ENCODE measurements around the gene RAD51AP2.

The RAD51AP2 gene

DNA sequence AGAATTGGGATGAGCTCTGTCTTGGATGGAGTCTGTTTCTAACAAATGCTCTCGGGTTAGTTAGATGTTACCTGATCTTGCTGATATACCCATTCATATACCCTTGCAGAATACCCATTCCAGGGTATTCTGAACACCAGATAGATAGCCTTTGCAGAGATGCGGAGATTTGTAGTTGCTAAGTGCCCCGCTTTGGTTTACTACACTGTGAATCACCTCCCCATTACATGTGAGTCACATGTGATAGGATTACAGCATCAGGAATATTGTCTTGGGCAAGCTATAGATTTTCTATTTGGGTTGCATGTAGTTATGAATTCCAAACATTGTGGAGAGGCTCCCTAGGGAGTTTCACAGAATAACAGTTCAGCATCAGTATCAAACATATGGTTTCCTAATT is 26.0 kb upstream of the RAD51AP2 start:
- Histone ChIP-seq H3K27ac (ENCODE audit: low read depth, low read length) (peak overlapping the region; percentile 75), H3K27me3 (ENCODE audit: control insufficient read depth, insufficient read depth, low read length) (peaks cover 18% of the 10 kb centered on the region), H3K4me1 (ENCODE audit: control insufficient read depth, insufficient read depth, low read length) (peaks cover 61% of the 10 kb centered on the region), H3K4me3 (ENCODE audit: low read depth, low read length) (peak overlapping the region; percentile 83), H3K9ac (ENCODE audit: low read length) (no peak overlapping the region), H3K36me3 (ENCODE audit: control insufficient read depth, insufficient read depth, low read length) (no peaks in the 10 kb centered on the region), H3K9me3 (ENCODE audit: control insufficient read depth, insufficient read depth, low read depth, low read length) (no peaks in the 10 kb centered on the region)

DNA sequence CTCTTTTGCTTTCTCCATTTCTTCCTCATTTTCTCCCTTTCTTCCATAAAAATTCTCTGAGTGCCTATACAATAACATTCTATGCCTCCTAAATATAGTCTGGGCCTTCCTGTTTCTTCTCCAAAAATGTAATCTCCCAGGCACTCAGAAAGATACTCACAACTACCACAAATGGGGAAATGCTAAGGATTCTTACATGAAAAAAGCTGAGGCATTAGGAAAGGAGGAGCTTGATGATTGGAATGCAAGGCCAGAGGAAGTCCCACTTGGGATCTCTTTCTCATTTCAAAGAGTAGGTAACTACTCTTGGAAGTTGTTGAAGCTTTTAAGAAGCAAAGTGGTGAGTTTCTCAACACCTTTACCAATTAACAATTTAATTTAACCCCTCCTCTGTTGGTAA is 25.6 kb upstream of the RAD51AP2 start:
- Histone ChIP-seq H3K4me3 (ENCODE audit: low read depth, low read length) (peak overlapping the region; percentile 83), H3K27ac (ENCODE audit: low read depth, low read length) (peak overlapping the region; percentile 75), H3K9ac (ENCODE audit: low read length) (peak overlapping the region; percentile 61), H3K9me3 (ENCODE audit: control insufficient read depth, insufficient read depth, low read depth, low read length) (no peaks in the 10 kb centered on the region), H3K4me1 (ENCODE audit: control insufficient read depth, insufficient read depth, low read length) (peaks cover 62% of the 10 kb centered on the region), H3K36me3 (ENCODE audit: control insufficient read depth, insufficient read depth, low read length) (no peaks in the 10 kb centered on the region), H3K27me3 (ENCODE audit: control insufficient read depth, insufficient read depth, low read length) (peaks cover 18% of the 10 kb centered on the region)

GRCh38 chr2:17543131-17543660 is 25.0 kb upstream of the RAD51AP2 start:
- H3K4me1 ChIP-seq (ENCODE audit: control insufficient read depth, insufficient read depth, low read length) = peaks cover 55% of the 10 kb centered on the region
- H3K27me3 ChIP-seq (ENCODE audit: control insufficient read depth, insufficient read depth, low read length) = peaks cover 22% of the 10 kb centered on the region
- H3K27ac ChIP-seq (ENCODE audit: low read depth, low read length) = peak overlapping the region; percentile 75

GRCh38 chr2:17542471-17542870 is 24.2 kb upstream of the RAD51AP2 start:
- no peak overlapping the region for H3K27ac ChIP-seq (ENCODE audit: low read depth, low read length)
- H3K4me1 ChIP-seq (ENCODE audit: control insufficient read depth, insufficient read depth, low read length) = peaks cover 48% of the 10 kb centered on the region
- H3K9ac ChIP-seq (ENCODE audit: low read length) = no peak overlapping the region
- H3K27me3 ChIP-seq (ENCODE audit: control insufficient read depth, insufficient read depth, low read length) = peaks cover 29% of the 10 kb centered on the region
- H3K36me3 ChIP-seq (ENCODE audit: control insufficient read depth, insufficient read depth, low read length) = no peaks in the 10 kb centered on the region
- H3K9me3 ChIP-seq (ENCODE audit: control insufficient read depth, insufficient read depth, low read depth, low read length) = no peaks in the 10 kb centered on the region
- H3K4me3 ChIP-seq (ENCODE audit: low read depth, low read length) = peak overlapping the region; percentile 83

More at GRCh38 chr2:17543131-17543660, 25.0 kb upstream of the RAD51AP2 start:
- Histone ChIP-seq H3K9me3 (ENCODE audit: control insufficient read depth, insufficient read depth, low read depth, low read length) (no peaks in the 10 kb centered on the region), H3K9ac (ENCODE audit: low read length) (peak overlapping the region; percentile 61), H3K4me3 (ENCODE audit: low read depth, low read length) (peak overlapping the region; percentile 83), H3K36me3 (ENCODE audit: control insufficient read depth, insufficient read depth, low read length) (no peaks in the 10 kb centered on the region)

GRCh38 chr2:17541531-17541950 is 23.3 kb upstream of the RAD51AP2 start:
- Histone ChIP-seq H3K9ac (ENCODE audit: low read length) (peak overlapping the region; percentile 64), H3K9me3 (ENCODE audit: control insufficient read depth, insufficient read depth, low read depth, low read length) (no peaks in the 10 kb centered on the region), H3K36me3 (ENCODE audit: control insufficient read depth, insufficient read depth, low read length) (no peaks in the 10 kb centered on the region), H3K27me3 (ENCODE audit: control insufficient read depth, insufficient read depth, low read length) (peaks cover 32% of the 10 kb centered on the region), H3K4me3 (ENCODE audit: low read depth, low read length) (peak overlapping the region; percentile 83), H3K27ac (ENCODE audit: low read depth, low read length) (no peak overlapping the region), H3K4me1 (ENCODE audit: control insufficient read depth, insufficient read depth, low read length) (peaks cover 43% of the 10 kb centered on the region)

- H3K36me3 ChIP-seq (ENCODE audit: control insufficient read depth, insufficient read depth, low read length) = no peaks in the 10 kb centered on the region
- H3K4me1 ChIP-seq (ENCODE audit: control insufficient read depth, insufficient read depth, low read length) = peaks cover 37% of the 10 kb centered on the region
- H3K27me3 ChIP-seq (ENCODE audit: control insufficient read depth, insufficient read depth, low read length) = peaks cover 32% of the 10 kb centered on the region
- no peaks in the 10 kb centered on the region for H3K9me3 ChIP-seq (ENCODE audit: control insufficient read depth, insufficient read depth, low read depth, low read length)
- peak overlapping the region; percentile 83 for H3K4me3 ChIP-seq (ENCODE audit: low read depth, low read length)
- no peak overlapping the region for H3K27ac ChIP-seq (ENCODE audit: low read depth, low read length)
- H3K9ac ChIP-seq (ENCODE audit: low read length) = peak overlapping the region; percentile 64
Measured at GRCh38 chr2:17540813-17541530, 22.7 kb upstream of the RAD51AP2 start.

GRCh38 chr2:17540093-17540812 is 22.0 kb upstream of the RAD51AP2 start, which contains the start of gene VSNL1:
Gene VSNL1 (plus strand): TSS chr2:17540696. CDS start chr2:17592075, 51,379 bp downstream.
- Histone ChIP-seq H3K27ac (ENCODE audit: low read depth, low read length) (peak within 1 kb of the TSS; percentile 72), H3K4me3 (ENCODE audit: low read depth, low read length) (peak within 1 kb of the TSS; percentile 83), H3K9me3 (ENCODE audit: control insufficient read depth, insufficient read depth, low read depth, low read length) (no peaks in the 10 kb centered on the region), H3K4me1 (ENCODE audit: control insufficient read depth, insufficient read depth, low read length) (peaks cover 33% of the 10 kb centered on the region), H3K36me3 (ENCODE audit: control insufficient read depth, insufficient read depth, low read length) (no peaks in the 10 kb centered on the region), H3K27me3 (ENCODE audit: control insufficient read depth, insufficient read depth, low read length) (peaks cover 32% of the 10 kb centered on the region), H3K9ac (ENCODE audit: low read length) (peak within 1 kb of the TSS; percentile 91)

GRCh38 chr2:17539611-17540092 is 21.4 kb upstream of the RAD51AP2 start:
- Histone ChIP-seq H3K4me3 (ENCODE audit: low read depth, low read length) (peak overlapping the region; percentile 83), H3K9ac (ENCODE audit: low read length) (peak overlapping the region; percentile 91), H3K27me3 (ENCODE audit: control insufficient read depth, insufficient read depth, low read length) (peaks cover 32% of the 10 kb centered on the region), H3K27ac (ENCODE audit: low read depth, low read length) (peak overlapping the region; percentile 72), H3K36me3 (ENCODE audit: control insufficient read depth, insufficient read depth, low read length) (no peaks in the 10 kb centered on the region), H3K9me3 (ENCODE audit: control insufficient read depth, insufficient read depth, low read depth, low read length) (no peaks in the 10 kb centered on the region), H3K4me1 (ENCODE audit: control insufficient read depth, insufficient read depth, low read length) (peaks cover 30% of the 10 kb centered on the region)

DNA sequence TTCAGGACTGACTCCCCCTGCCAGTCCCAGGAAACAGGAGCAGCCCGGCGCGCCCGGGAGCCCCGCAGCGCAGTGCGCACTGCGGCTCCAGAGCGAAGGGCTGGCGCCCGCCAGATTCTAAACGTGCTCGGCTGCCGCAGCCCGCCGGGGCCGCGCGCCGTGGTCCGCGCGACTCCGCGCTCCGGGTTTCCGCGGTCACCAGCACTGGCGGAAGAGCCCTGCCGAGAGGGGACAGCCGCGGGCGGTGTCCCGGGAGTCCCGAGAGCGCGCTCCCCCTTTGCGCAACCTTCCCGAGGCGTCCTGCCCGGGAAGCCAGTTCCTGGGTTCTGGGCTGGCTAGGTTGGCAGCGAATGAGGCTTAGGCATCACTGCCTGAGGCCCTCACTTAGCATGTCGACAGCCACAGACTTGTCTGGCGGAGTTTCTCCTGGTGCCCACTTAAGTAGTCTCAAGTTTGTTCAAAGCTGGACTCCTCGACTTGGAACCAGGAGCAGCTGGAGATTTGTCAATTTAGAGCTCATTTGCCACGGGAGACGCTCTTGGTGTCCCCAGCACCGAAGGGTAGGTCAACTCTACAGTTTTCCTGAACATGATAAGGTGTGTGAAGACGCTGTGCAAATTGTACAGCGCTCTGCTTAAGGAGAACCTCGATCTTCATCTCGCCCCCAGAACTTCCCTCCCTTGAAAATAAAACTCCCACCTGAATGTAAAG is 20.8 kb upstream of the RAD51AP2 start:
- Histone ChIP-seq H3K36me3 (ENCODE audit: control insufficient read depth, insufficient read depth, low read length) (no peaks in the 10 kb centered on the region), H3K4me3 (ENCODE audit: low read depth, low read length) (peak overlapping the region; percentile 83), H3K9me3 (ENCODE audit: control insufficient read depth, insufficient read depth, low read depth, low read length) (no peaks in the 10 kb centered on the region), H3K27ac (ENCODE audit: low read depth, low read length) (peak overlapping the region; percentile 5; the same call in 1 of the 2 replicates), H3K27me3 (ENCODE audit: control insufficient read depth, insufficient read depth, low read length) (peaks cover 32% of the 10 kb centered on the region), H3K9ac (ENCODE audit: low read length) (peak overlapping the region; percentile 91), H3K4me1 (ENCODE audit: control insufficient read depth, insufficient read depth, low read length) (peaks cover 24% of the 10 kb centered on the region)

GRCh38 chr2:17538022-17538843 is 20.0 kb upstream of the RAD51AP2 start:
- peak overlapping the region; percentile 91 for H3K9ac ChIP-seq (ENCODE audit: low read length)
- H3K4me1 ChIP-seq (ENCODE audit: control insufficient read depth, insufficient read depth, low read length) = peaks cover 17% of the 10 kb centered on the region
- peak overlapping the region; percentile 83 for H3K4me3 ChIP-seq (ENCODE audit: low read depth, low read length)
- H3K27me3 ChIP-seq (ENCODE audit: control insufficient read depth, insufficient read depth, low read length) = peaks cover 32% of the 10 kb centered on the region
- no peaks in the 10 kb centered on the region for H3K36me3 ChIP-seq (ENCODE audit: control insufficient read depth, insufficient read depth, low read length)
- H3K9me3 ChIP-seq (ENCODE audit: control insufficient read depth, insufficient read depth, low read depth, low read length) = no peaks in the 10 kb centered on the region
- H3K27ac ChIP-seq (ENCODE audit: low read depth, low read length) = peak overlapping the region; percentile 5; the same call in 1 of the 2 replicates

All from HUES6 (cell line).